ENCODE data around the gene KERA. TPM values are rescaled to one million over a fixed set of nuclear protein-coding genes. Genes with fewer than 3 reads are reported as not detected.

Gene KERA
- total RNA-seq, 3 donors from 2014 or later, result 0.32 TPM; not detected in 2

- H3K4me1 ChIP-seq (ENCODE audit: low read depth), result no peaks in the 10 kb centered on the region
- TF ChIP-seq CTCF (IDR thresholded peaks at IDR 0.05), result no peak
- no peak overlapping the region for H3K4me3 ChIP-seq
- ATAC-seq (no peak), DNase-seq (no peak)
- H3K36me3 ChIP-seq (ENCODE audit: low read depth), result no peaks in the 10 kb centered on the region
- H3K9me3 ChIP-seq, result no peaks in the 10 kb centered on the region
- intact Hi-C loops (cut with DNase I, micrococcal nuclease), result no loop called here
These were observed 48.4 kb downstream of the KERA start for GRCh38 chr12:91009319-91009950.

GRCh38 chr12:91007531-91008290 lies 50.1 kb downstream of the KERA start:
- no peak for DNase-seq
- Histone ChIP-seq H3K4me3 (no peak overlapping the region), H3K4me1 (ENCODE audit: low read depth) (no peaks in the 10 kb centered on the region), H3K9me3 (no peaks in the 10 kb centered on the region), H3K36me3 (ENCODE audit: low read depth) (no peaks in the 10 kb centered on the region)
- no peak for ATAC-seq
- no peak for TF ChIP-seq CTCF (IDR thresholded peaks at IDR 0.05)
- intact Hi-C loops (cut with DNase I, micrococcal nuclease), result no loop called here

GRCh38 chr12:91004872-91005271 lies 53.0 kb downstream of the KERA start, which contains the start of gene EPYC:
TSS of gene EPYC (minus strand) at chr12:91004972. CDS start at chr12:91002565, 2,407 bp downstream.
- H3K36me3 ChIP-seq (ENCODE audit: low read depth), result no peaks in the 10 kb centered on the region
- H3K9me3 ChIP-seq, result no peaks in the 10 kb centered on the region
- no peak for ATAC-seq
- intact Hi-C loops (cut with DNase I, micrococcal nuclease), result no loop called here
- no peak within 1 kb of the TSS for H3K4me3 ChIP-seq
- no peak for TF ChIP-seq CTCF (IDR thresholded peaks at IDR 0.05)
- DNase-seq, result no peak
- H3K4me1 ChIP-seq (ENCODE audit: low read depth), result no peaks in the 10 kb centered on the region

GRCh38 chr12:91003737-91004136 lies 54.1 kb downstream of the KERA start:
- no peak for TF ChIP-seq CTCF (IDR thresholded peaks at IDR 0.05)
- Histone ChIP-seq H3K9me3 (no peaks in the 10 kb centered on the region), H3K36me3 (ENCODE audit: low read depth) (no peaks in the 10 kb centered on the region), H3K4me1 (ENCODE audit: low read depth) (no peaks in the 10 kb centered on the region), H3K4me3 (no peak overlapping the region)
- no peak for DNase-seq
- intact Hi-C loops (cut with DNase I, micrococcal nuclease), result no loop called here
- no peak for ATAC-seq

GRCh38 chr12:91001306-91001705 lies 56.5 kb downstream of the KERA start:
- Histone ChIP-seq H3K4me1 (ENCODE audit: low read depth) (no peaks in the 10 kb centered on the region), H3K4me3 (no peak overlapping the region), H3K36me3 (ENCODE audit: low read depth) (no peaks in the 10 kb centered on the region), H3K9me3 (no peaks in the 10 kb centered on the region)
- DNase-seq, result no peak
- no peak for TF ChIP-seq CTCF (IDR thresholded peaks at IDR 0.05)
- ATAC-seq, result no peak
- intact Hi-C loops (cut with DNase I, micrococcal nuclease), result no loop called here

Other genes with a start within 250 kb of the KERA start
- gene CCER1, start 102.8 kb downstream of the KERA start, total RNA-seq, result not detected
- gene EPYC, start 53.1 kb downstream of the KERA start, total RNA-seq, result not detected
- gene LUM, start 53.5 kb upstream of the KERA start, total RNA-seq, result 10 to 100 TPM; 22.1 to 83.2 (median 68.5) TPM
- 100 to 1,000 TPM in 2 of 3 donors, 10 to 100 TPM in 1; 91.0 to 705 (median 315) TPM for gene DCN, start 124.8 kb upstream of the KERA start, total RNA-seq

Data from mucosa of descending colon (tissue), 3 donors.